ENCODE data around the gene SPARC.

The SPARC gene

GRCh38 chr5:151637676-151638075 is 49.0 kb downstream of the SPARC start:
- TF ChIP-seq CTCF (IDR thresholded peaks at IDR 0.05; ENCODE audit: low read depth, low read length, missing control alignments), result no peak

GRCh38 chr5:151633892-151634291 is 52.8 kb downstream of the SPARC start:
- H3K27me3 ChIP-seq (replicated peaks), result no peaks in the 10 kb centered on the region
- no peak overlapping the region for H3K27ac ChIP-seq
- no peaks in the 10 kb centered on the region for H3K36me3 ChIP-seq (replicated peaks)
- DNase-seq, result no peak
- in situ Hi-C loops (cut with HindIII; ENCODE audit: low pct_ligation_motif_present, low sequenced_read_pairs), result no loop called here
- H3K4me3 ChIP-seq (ENCODE audit: low read depth, low read length), result no peak overlapping the region
- no peak for TF ChIP-seq CTCF (IDR thresholded peaks at IDR 0.05; ENCODE audit: low read depth, low read length, missing control alignments)

More at GRCh38 chr5:151637676-151638075, 49.0 kb downstream of the SPARC start:
- Histone ChIP-seq H3K4me3 (ENCODE audit: low read depth, low read length) (no peak overlapping the region), H3K27me3 (replicated peaks) (no peaks in the 10 kb centered on the region), H3K27ac (no peak overlapping the region), H3K36me3 (replicated peaks) (no peaks in the 10 kb centered on the region)
- in situ Hi-C loops (cut with HindIII; ENCODE audit: low pct_ligation_motif_present, low sequenced_read_pairs), result no loop called here
- DNase-seq, result no peak

GRCh38 chr5:151632941-151633340 is 53.8 kb downstream of the SPARC start:
- H3K36me3 ChIP-seq (replicated peaks), result no peaks in the 10 kb centered on the region
- H3K27me3 ChIP-seq (replicated peaks), result no peaks in the 10 kb centered on the region
- in situ Hi-C loops (cut with HindIII; ENCODE audit: low pct_ligation_motif_present, low sequenced_read_pairs), result no loop called here
- no peak for TF ChIP-seq CTCF (IDR thresholded peaks at IDR 0.05; ENCODE audit: low read depth, low read length, missing control alignments)
- H3K4me3 ChIP-seq (ENCODE audit: low read depth, low read length), result no peak overlapping the region
- H3K27ac ChIP-seq, result no peak overlapping the region
- DNase-seq, result no peak

GRCh38 chr5:151632524-151632923 is 54.2 kb downstream of the SPARC start:
- no peak overlapping the region for H3K4me3 ChIP-seq (ENCODE audit: low read depth, low read length)
- H3K36me3 ChIP-seq (replicated peaks), result no peaks in the 10 kb centered on the region
- in situ Hi-C loops (cut with HindIII; ENCODE audit: low pct_ligation_motif_present, low sequenced_read_pairs), result no loop called here
- DNase-seq, result no peak
- no peak for TF ChIP-seq CTCF (IDR thresholded peaks at IDR 0.05; ENCODE audit: low read depth, low read length, missing control alignments)
- no peak overlapping the region for H3K27ac ChIP-seq
- H3K27me3 ChIP-seq (replicated peaks), result no peaks in the 10 kb centered on the region

GRCh38 chr5:151631941-151632340 is 54.8 kb downstream of the SPARC start:
- H3K27ac ChIP-seq, result no peak overlapping the region
- no peak for DNase-seq
- H3K36me3 ChIP-seq (replicated peaks), result no peaks in the 10 kb centered on the region
- no peaks in the 10 kb centered on the region for H3K27me3 ChIP-seq (replicated peaks)
- TF ChIP-seq CTCF (IDR thresholded peaks at IDR 0.05; ENCODE audit: low read depth, low read length, missing control alignments), result no peak
- in situ Hi-C loops (cut with HindIII; ENCODE audit: low pct_ligation_motif_present, low sequenced_read_pairs), result no loop called here
- no peak overlapping the region for H3K4me3 ChIP-seq (ENCODE audit: low read depth, low read length)

GRCh38 chr5:151630088-151630487 is 56.6 kb downstream of the SPARC start:
- TF ChIP-seq CTCF (IDR thresholded peaks at IDR 0.05; ENCODE audit: low read depth, low read length, missing control alignments), result no peak
- in situ Hi-C loops (cut with HindIII; ENCODE audit: low pct_ligation_motif_present, low sequenced_read_pairs), result no loop called here
- H3K36me3 ChIP-seq (replicated peaks), result no peaks in the 10 kb centered on the region
- H3K27me3 ChIP-seq (replicated peaks), result no peaks in the 10 kb centered on the region
- H3K4me3 ChIP-seq (ENCODE audit: low read depth, low read length), result no peak overlapping the region
- H3K27ac ChIP-seq, result no peak overlapping the region
- no peak for DNase-seq

Data from brain microvascular endothelial cell (primary cell).